Ovary (tissue), 3 donors: ENCODE data around the gene EIF4G3.

ENCODE experiments used
- EP300 ChIP-seq: sonication (generic); formaldehyde crosslinking; IDR thresholded peaks from one replicate; pipeline ENCODE4 v1.6.1; 2017; ENCODE audit warnings: antibody characterized with exemption
- POLR2A ChIP-seq: fragments of 450-650 bp; IDR thresholded peaks from one replicate; pipeline ENCODE4 v1.6.1; 2017; ENCODE audit warnings: antibody characterized with exemption, mild to moderate bottlenecking, moderate library complexity
- TF ChIP-seq, protein P1 (sequence below), 3 donors: fragments of 450-650 bp in 2 of 3; fragments of 200-600 bp in 1 of 3; IDR thresholded peaks; one replicate each; pipeline versions ENCODE4 v1.5.1 to v1.8.0; 2016 to 2022; ENCODE audit warnings: antibody characterized with exemption in 3 of 3, mild to moderate bottlenecking in 1 of 3
- donor health status: DM: no; HTN: no; CAD: no.

DNA sequence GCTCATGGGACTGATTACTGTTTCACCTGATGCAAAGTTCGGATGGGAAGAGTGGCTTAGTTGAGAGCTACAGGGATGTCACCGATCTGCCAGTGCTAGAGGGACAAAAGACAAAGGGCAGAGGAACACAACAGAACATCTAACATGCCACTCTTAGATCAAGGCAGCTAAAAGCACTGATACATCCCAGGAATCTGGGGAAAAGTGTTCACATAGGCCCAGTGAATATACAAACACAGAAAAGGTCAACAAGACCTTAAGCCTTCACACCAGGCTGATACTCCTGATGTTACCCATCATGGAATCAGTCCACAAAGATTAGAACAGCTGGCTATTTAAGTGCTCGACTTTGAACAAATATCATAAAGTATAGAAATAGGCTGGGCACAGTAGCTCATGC, 163.2 kb downstream of the EIF4G3 start:
- TF ChIP-seq, protein P1, sequence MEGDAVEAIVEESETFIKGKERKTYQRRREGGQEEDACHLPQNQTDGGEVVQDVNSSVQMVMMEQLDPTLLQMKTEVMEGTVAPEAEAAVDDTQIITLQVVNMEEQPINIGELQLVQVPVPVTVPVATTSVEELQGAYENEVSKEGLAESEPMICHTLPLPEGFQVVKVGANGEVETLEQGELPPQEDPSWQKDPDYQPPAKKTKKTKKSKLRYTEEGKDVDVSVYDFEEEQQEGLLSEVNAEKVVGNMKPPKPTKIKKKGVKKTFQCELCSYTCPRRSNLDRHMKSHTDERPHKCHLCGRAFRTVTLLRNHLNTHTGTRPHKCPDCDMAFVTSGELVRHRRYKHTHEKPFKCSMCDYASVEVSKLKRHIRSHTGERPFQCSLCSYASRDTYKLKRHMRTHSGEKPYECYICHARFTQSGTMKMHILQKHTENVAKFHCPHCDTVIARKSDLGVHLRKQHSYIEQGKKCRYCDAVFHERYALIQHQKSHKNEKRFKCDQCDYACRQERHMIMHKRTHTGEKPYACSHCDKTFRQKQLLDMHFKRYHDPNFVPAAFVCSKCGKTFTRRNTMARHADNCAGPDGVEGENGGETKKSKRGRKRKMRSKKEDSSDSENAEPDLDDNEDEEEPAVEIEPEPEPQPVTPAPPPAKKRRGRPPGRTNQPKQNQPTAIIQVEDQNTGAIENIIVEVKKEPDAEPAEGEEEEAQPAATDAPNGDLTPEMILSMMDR (IDR thresholded peaks at IDR 0.05): no peak
- TF ChIP-seq POLR2A (no peak), EP300 (no peak)
